Measurements from ENCODE around the gene FBXW8. TPM values are rescaled to one million over a fixed set of nuclear protein-coding genes. Genes with fewer than 3 reads are reported as not detected.

The FBXW8 gene
- total RNA-seq, 1 experiment from 2014 or later, result 15.3 TPM

DNA sequence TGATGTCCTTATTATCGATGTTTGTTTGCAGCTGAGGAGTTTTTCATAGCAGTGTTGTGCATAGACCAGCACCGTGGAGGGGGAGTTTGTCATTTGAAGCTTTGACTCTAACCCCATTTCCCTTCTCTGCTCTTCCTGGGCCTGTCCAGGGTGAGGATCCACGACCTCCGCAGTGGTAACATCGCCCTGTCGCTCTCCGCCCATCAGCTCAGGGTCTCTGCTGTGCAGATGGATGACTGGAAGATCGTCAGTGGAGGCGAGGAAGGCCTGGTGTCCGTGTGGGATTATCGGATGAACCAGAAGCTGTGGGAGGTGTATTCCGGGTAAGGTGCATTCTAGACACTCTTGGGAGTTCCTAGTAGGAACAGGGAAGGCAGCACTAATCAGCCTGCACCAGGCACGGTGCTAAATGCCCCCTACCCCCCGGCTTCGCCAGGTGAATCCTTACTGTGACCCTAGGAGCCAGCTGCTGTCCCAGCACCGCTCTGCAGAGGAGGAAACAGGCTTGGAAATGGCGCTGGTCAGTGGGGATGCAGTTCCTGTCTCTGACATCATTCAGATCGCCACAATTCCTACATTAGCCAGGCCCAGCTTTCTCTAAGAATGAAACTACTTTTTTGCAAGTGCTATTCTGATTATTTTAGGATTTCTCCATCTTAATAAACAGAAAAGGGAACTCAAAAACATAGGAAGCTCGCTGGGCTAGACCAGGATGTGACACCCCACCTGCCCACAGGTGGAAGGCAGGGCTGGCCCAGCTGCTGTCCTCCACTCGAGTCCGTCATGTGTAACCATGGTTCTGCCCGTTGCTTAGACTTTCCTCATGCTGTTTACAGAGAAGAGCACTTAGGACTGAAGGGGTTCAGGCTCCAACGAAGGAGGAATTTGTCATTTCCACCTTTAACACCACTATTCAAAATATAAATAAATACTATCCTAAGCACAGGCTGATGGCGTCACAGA, 113.5 kb downstream of the FBXW8 start:
- Histone ChIP-seq H2BK5ac (ENCODE audit: insufficient read length, low read length) (no peak overlapping the region), H2BK15ac (ENCODE audit: low read depth, low read length) (no peak overlapping the region), H3K4me2 (ENCODE audit: insufficient read depth, insufficient read length, low read length) (no peak overlapping the region), H3K56ac (ENCODE audit: insufficient read length, low read depth, low read length) (no peak overlapping the region), H3K27ac (ENCODE audit: insufficient read length, low read depth, low read length) (no peak overlapping the region), H3K79me1 (ENCODE audit: insufficient read depth, low read depth, low read length, poor library complexity, severe bottlenecking) (no peaks in the 10 kb centered on the region), H3K79me2 (ENCODE audit: insufficient read depth, low read length) (no peaks in the 10 kb centered on the region), H3K4me1 (ENCODE audit: insufficient read depth, low read length) (no peaks in the 10 kb centered on the region), H3K18ac (ENCODE audit: insufficient read length, low read depth, low read length) (no peak overlapping the region), H2BK120ac (ENCODE audit: low read depth, low read length, poor library complexity, severe bottlenecking) (no peak overlapping the region), H3K9ac (ENCODE audit: extremely low read depth, insufficient read length, low read length) (no peak overlapping the region), H3K23ac (ENCODE audit: insufficient read length, low read depth, low read length) (no peak overlapping the region), H3K23me2 (ENCODE audit: insufficient read length, low read depth, low read length, poor library complexity, severe bottlenecking) (no peaks in the 10 kb centered on the region), H4K8ac (replicated peaks; ENCODE audit: insufficient read length, low read depth, low read length) (no peak overlapping the region), H3K14ac (ENCODE audit: insufficient read depth, low read length) (no peak overlapping the region), H2AFZ (ENCODE audit: low read length) (no peak overlapping the region), H3K27me3 (ENCODE audit: insufficient read depth, low read length) (no peaks in the 10 kb centered on the region), H4K5ac (ENCODE audit: insufficient read length, low read depth, low read length) (no peak overlapping the region), H3K9me3 (ENCODE audit: control insufficient read depth, low read depth, low read length) (no peaks in the 10 kb centered on the region), H2AK5ac (ENCODE audit: insufficient read length, low read length) (no peak overlapping the region), H2BK12ac (ENCODE audit: insufficient read length, low read depth, low read length) (no peak overlapping the region), H4K91ac (ENCODE audit: insufficient read length, low read depth, low read length) (no peak overlapping the region), H4K20me1 (ENCODE audit: control insufficient read depth, insufficient read depth, insufficient read length) (no peaks in the 10 kb centered on the region), H3K4ac (ENCODE audit: low read depth, low read length) (no peak overlapping the region), H2BK20ac (ENCODE audit: low read depth, low read length, poor library complexity, severe bottlenecking) (no peak overlapping the region), H3T11ph (ENCODE audit: low read length) (no peak overlapping the region)
- TF ChIP-seq, protein P1, sequence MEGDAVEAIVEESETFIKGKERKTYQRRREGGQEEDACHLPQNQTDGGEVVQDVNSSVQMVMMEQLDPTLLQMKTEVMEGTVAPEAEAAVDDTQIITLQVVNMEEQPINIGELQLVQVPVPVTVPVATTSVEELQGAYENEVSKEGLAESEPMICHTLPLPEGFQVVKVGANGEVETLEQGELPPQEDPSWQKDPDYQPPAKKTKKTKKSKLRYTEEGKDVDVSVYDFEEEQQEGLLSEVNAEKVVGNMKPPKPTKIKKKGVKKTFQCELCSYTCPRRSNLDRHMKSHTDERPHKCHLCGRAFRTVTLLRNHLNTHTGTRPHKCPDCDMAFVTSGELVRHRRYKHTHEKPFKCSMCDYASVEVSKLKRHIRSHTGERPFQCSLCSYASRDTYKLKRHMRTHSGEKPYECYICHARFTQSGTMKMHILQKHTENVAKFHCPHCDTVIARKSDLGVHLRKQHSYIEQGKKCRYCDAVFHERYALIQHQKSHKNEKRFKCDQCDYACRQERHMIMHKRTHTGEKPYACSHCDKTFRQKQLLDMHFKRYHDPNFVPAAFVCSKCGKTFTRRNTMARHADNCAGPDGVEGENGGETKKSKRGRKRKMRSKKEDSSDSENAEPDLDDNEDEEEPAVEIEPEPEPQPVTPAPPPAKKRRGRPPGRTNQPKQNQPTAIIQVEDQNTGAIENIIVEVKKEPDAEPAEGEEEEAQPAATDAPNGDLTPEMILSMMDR (conservative IDR thresholded peaks at IDR 0.05), result no peak
- no peak for DNase-seq
- WGBS (ENCODE audit: extremely low coverage, insufficient read length, low lambda C conversion rate), result no CpG with 5 or more reads among the region's 24 CpGs
- Mint-ChIP-seq H3K27me3 (ENCODE audit: low read depth) (no peaks in the 10 kb centered on the region), H3K9me3 (no peaks in the 10 kb centered on the region), H3K4me3 (no peak overlapping the region), H3K27ac (no peak overlapping the region; a peak in 1 of 7 replicates), H3K36me3 (ENCODE audit: insufficient read depth in 1 of 3, low read depth in 3 of 3) (peaks cover 4 to 38% (median 28%) of the 10 kb centered on the region in 3 experiments), H3K4me1 (peaks cover 4 to 10% of the 10 kb centered on the region in 2 experiments; a peak in 3 of 4 replicates)
